ENCODE measurements around the gene SLC35D1.

Gene SLC35D1

GRCh38 chr1:67043366-67043765, 10.6 kb downstream of the SLC35D1 start:
- no peak overlapping the region for H3K9ac ChIP-seq (ENCODE audit: low read depth, low read length)
- peaks cover 3% of the 10 kb centered on the region for H3K4me1 ChIP-seq (ENCODE audit: control insufficient read depth, insufficient read depth, low read length)
- no peak overlapping the region for H3K4me3 ChIP-seq (ENCODE audit: low read length)
- no peaks in the 10 kb centered on the region for H3K27me3 ChIP-seq (ENCODE audit: control insufficient read depth, insufficient read depth, low read length)
- H3K36me3 ChIP-seq (ENCODE audit: insufficient read depth, low read length): peaks cover 62% of the 10 kb centered on the region
- no peak overlapping the region for H3K4me2 ChIP-seq (ENCODE audit: low read length)
- no peaks in the 10 kb centered on the region for H3K9me3 ChIP-seq (replicated peaks; ENCODE audit: low read length)

- no peak overlapping the region for H3K9ac ChIP-seq (ENCODE audit: low read depth, low read length)
- peaks cover 52% of the 10 kb centered on the region for H3K36me3 ChIP-seq (ENCODE audit: insufficient read depth, low read length)
- H3K9me3 ChIP-seq (replicated peaks; ENCODE audit: low read length): no peaks in the 10 kb centered on the region
- H3K27me3 ChIP-seq (ENCODE audit: control insufficient read depth, insufficient read depth, low read length): no peaks in the 10 kb centered on the region
- no peak overlapping the region for H3K4me3 ChIP-seq (ENCODE audit: low read length)
- no peak overlapping the region for H3K4me2 ChIP-seq (ENCODE audit: low read length)
- peaks cover 3% of the 10 kb centered on the region for H3K4me1 ChIP-seq (ENCODE audit: control insufficient read depth, insufficient read depth, low read length)
Measured at GRCh38 chr1:67041841-67042503, 12.0 kb downstream of the SLC35D1 start.

GRCh38 chr1:67040405-67040804, 13.5 kb downstream of the SLC35D1 start:
- Histone ChIP-seq H3K9me3 (replicated peaks; ENCODE audit: low read length) (no peaks in the 10 kb centered on the region), H3K9ac (ENCODE audit: low read depth, low read length) (no peak overlapping the region), H3K36me3 (ENCODE audit: insufficient read depth, low read length) (peaks cover 52% of the 10 kb centered on the region), H3K4me3 (ENCODE audit: low read length) (no peak overlapping the region), H3K4me2 (ENCODE audit: low read length) (no peak overlapping the region), H3K4me1 (ENCODE audit: control insufficient read depth, insufficient read depth, low read length) (peaks cover 3% of the 10 kb centered on the region), H3K27me3 (ENCODE audit: control insufficient read depth, insufficient read depth, low read length) (no peaks in the 10 kb centered on the region)

GRCh38 chr1:67031859-67032247, 22.1 kb downstream of the SLC35D1 start:
- H3K4me3 ChIP-seq (ENCODE audit: low read length): no peak overlapping the region
- peaks cover 21% of the 10 kb centered on the region for H3K36me3 ChIP-seq (ENCODE audit: insufficient read depth, low read length)
- no peaks in the 10 kb centered on the region for H3K9me3 ChIP-seq (replicated peaks; ENCODE audit: low read length)
- no peaks in the 10 kb centered on the region for H3K4me1 ChIP-seq (ENCODE audit: control insufficient read depth, insufficient read depth, low read length)
- no peaks in the 10 kb centered on the region for H3K27me3 ChIP-seq (ENCODE audit: control insufficient read depth, insufficient read depth, low read length)
- H3K9ac ChIP-seq (ENCODE audit: low read depth, low read length): no peak overlapping the region
- no peak overlapping the region for H3K4me2 ChIP-seq (ENCODE audit: low read length)

GRCh38 chr1:67031121-67031858, 22.7 kb downstream of the SLC35D1 start:
- H3K4me2 ChIP-seq (ENCODE audit: low read length): no peak overlapping the region
- H3K9ac ChIP-seq (ENCODE audit: low read depth, low read length): no peak overlapping the region
- no peaks in the 10 kb centered on the region for H3K9me3 ChIP-seq (replicated peaks; ENCODE audit: low read length)
- H3K27me3 ChIP-seq (ENCODE audit: control insufficient read depth, insufficient read depth, low read length): no peaks in the 10 kb centered on the region
- no peak overlapping the region for H3K4me3 ChIP-seq (ENCODE audit: low read length)
- H3K36me3 ChIP-seq (ENCODE audit: insufficient read depth, low read length): peaks cover 15% of the 10 kb centered on the region
- H3K4me1 ChIP-seq (ENCODE audit: control insufficient read depth, insufficient read depth, low read length): no peaks in the 10 kb centered on the region

GRCh38 chr1:67029472-67029871, 24.5 kb downstream of the SLC35D1 start:
- no peaks in the 10 kb centered on the region for H3K9me3 ChIP-seq (replicated peaks; ENCODE audit: low read length)
- no peaks in the 10 kb centered on the region for H3K4me1 ChIP-seq (ENCODE audit: control insufficient read depth, insufficient read depth, low read length)
- no peak overlapping the region for H3K9ac ChIP-seq (ENCODE audit: low read depth, low read length)
- H3K4me2 ChIP-seq (ENCODE audit: low read length): no peak overlapping the region
- H3K27me3 ChIP-seq (ENCODE audit: control insufficient read depth, insufficient read depth, low read length): no peaks in the 10 kb centered on the region
- H3K4me3 ChIP-seq (ENCODE audit: low read length): no peak overlapping the region
- H3K36me3 ChIP-seq (ENCODE audit: insufficient read depth, low read length): peaks cover 8% of the 10 kb centered on the region

- H3K4me2 ChIP-seq (ENCODE audit: low read length): no peak overlapping the region
- no peak overlapping the region for H3K4me3 ChIP-seq (ENCODE audit: low read length)
- no peaks in the 10 kb centered on the region for H3K27me3 ChIP-seq (ENCODE audit: control insufficient read depth, insufficient read depth, low read length)
- no peak overlapping the region for H3K9ac ChIP-seq (ENCODE audit: low read depth, low read length)
- peaks cover 12% of the 10 kb centered on the region for H3K36me3 ChIP-seq (ENCODE audit: insufficient read depth, low read length)
- no peaks in the 10 kb centered on the region for H3K9me3 ChIP-seq (replicated peaks; ENCODE audit: low read length)
- peaks cover 14% of the 10 kb centered on the region for H3K4me1 ChIP-seq (ENCODE audit: control insufficient read depth, insufficient read depth, low read length)
Measured at GRCh38 chr1:67020765-67021164, 33.2 kb downstream of the SLC35D1 start.

- H3K4me3 ChIP-seq (ENCODE audit: low read length): no peak overlapping the region
- no peak overlapping the region for H3K9ac ChIP-seq (ENCODE audit: low read depth, low read length)
- H3K36me3 ChIP-seq (ENCODE audit: insufficient read depth, low read length): peaks cover 12% of the 10 kb centered on the region
- H3K4me2 ChIP-seq (ENCODE audit: low read length): no peak overlapping the region
- no peaks in the 10 kb centered on the region for H3K27me3 ChIP-seq (ENCODE audit: control insufficient read depth, insufficient read depth, low read length)
- no peaks in the 10 kb centered on the region for H3K9me3 ChIP-seq (replicated peaks; ENCODE audit: low read length)
- H3K4me1 ChIP-seq (ENCODE audit: control insufficient read depth, insufficient read depth, low read length): peaks cover 14% of the 10 kb centered on the region
Measured at GRCh38 chr1:67020304-67020703, 33.6 kb downstream of the SLC35D1 start.

GRCh38 chr1:67019600-67020136, 34.3 kb downstream of the SLC35D1 start:
- no peak overlapping the region for H3K4me3 ChIP-seq (ENCODE audit: low read length)
- H3K4me2 ChIP-seq (ENCODE audit: low read length): no peak overlapping the region
- H3K9ac ChIP-seq (ENCODE audit: low read depth, low read length): no peak overlapping the region
- H3K36me3 ChIP-seq (ENCODE audit: insufficient read depth, low read length): peaks cover 12% of the 10 kb centered on the region
- H3K27me3 ChIP-seq (ENCODE audit: control insufficient read depth, insufficient read depth, low read length): no peaks in the 10 kb centered on the region
- H3K4me1 ChIP-seq (ENCODE audit: control insufficient read depth, insufficient read depth, low read length): peaks cover 14% of the 10 kb centered on the region
- no peaks in the 10 kb centered on the region for H3K9me3 ChIP-seq (replicated peaks; ENCODE audit: low read length)

GRCh38 chr1:67019121-67019520, 34.8 kb downstream of the SLC35D1 start:
- Histone ChIP-seq H3K4me3 (ENCODE audit: low read length) (no peak overlapping the region), H3K36me3 (ENCODE audit: insufficient read depth, low read length) (peaks cover 12% of the 10 kb centered on the region), H3K27me3 (ENCODE audit: control insufficient read depth, insufficient read depth, low read length) (no peaks in the 10 kb centered on the region), H3K9me3 (replicated peaks; ENCODE audit: low read length) (no peaks in the 10 kb centered on the region), H3K4me1 (ENCODE audit: control insufficient read depth, insufficient read depth, low read length) (peaks cover 14% of the 10 kb centered on the region), H3K9ac (ENCODE audit: low read depth, low read length) (no peak overlapping the region), H3K4me2 (ENCODE audit: low read length) (no peak overlapping the region)

- peaks cover 14% of the 10 kb centered on the region for H3K4me1 ChIP-seq (ENCODE audit: control insufficient read depth, insufficient read depth, low read length)
- H3K9me3 ChIP-seq (replicated peaks; ENCODE audit: low read length): no peaks in the 10 kb centered on the region
- H3K4me3 ChIP-seq (ENCODE audit: low read length): no peak overlapping the region
- no peaks in the 10 kb centered on the region for H3K27me3 ChIP-seq (ENCODE audit: control insufficient read depth, insufficient read depth, low read length)
- no peak overlapping the region for H3K4me2 ChIP-seq (ENCODE audit: low read length)
- peaks cover 12% of the 10 kb centered on the region for H3K36me3 ChIP-seq (ENCODE audit: insufficient read depth, low read length)
- no peak overlapping the region for H3K9ac ChIP-seq (ENCODE audit: low read depth, low read length)
Measured at GRCh38 chr1:67018574-67018973, 35.4 kb downstream of the SLC35D1 start.

GRCh38 chr1:67013573-67013972, 40.4 kb downstream of the SLC35D1 start:
- no peak overlapping the region for H3K4me2 ChIP-seq (ENCODE audit: low read length)
- H3K27me3 ChIP-seq (ENCODE audit: control insufficient read depth, insufficient read depth, low read length): no peaks in the 10 kb centered on the region
- H3K36me3 ChIP-seq (ENCODE audit: insufficient read depth, low read length): peaks cover 7% of the 10 kb centered on the region
- no peaks in the 10 kb centered on the region for H3K9me3 ChIP-seq (replicated peaks; ENCODE audit: low read length)
- no peak overlapping the region for H3K9ac ChIP-seq (ENCODE audit: low read depth, low read length)
- no peak overlapping the region for H3K4me3 ChIP-seq (ENCODE audit: low read length)
- H3K4me1 ChIP-seq (ENCODE audit: control insufficient read depth, insufficient read depth, low read length): no peaks in the 10 kb centered on the region
